Body of pancreas (tissue), 4 donors: ENCODE data around the gene NF1. TPM values are rescaled to one million over a fixed set of nuclear protein-coding genes. Genes with fewer than 3 reads are reported as not detected.

Source experiments
- ATAC-seq: fragments of 150-250 bp; one replicate; pipeline ENCODE4 v1.9.1; 2016
- DNase-seq, 4 donors: peaks; one replicate each; pipeline ENCODE4 v3.0.0-alpha.2; 2019
- H3K27ac ChIP-seq, 4 donors: fragments of 200-600 bp; sonication (generic); 1 replicate in 3 of 4; 2 replicates in 1 of 4; pipeline versions ENCODE4 v1.5.1 to v1.6.1; 2016 to 2019; ENCODE audit warnings: mild to moderate bottlenecking in 1 of 4, mixed read lengths in 1 of 4, moderate library complexity in 1 of 4
- H3K27me3 ChIP-seq, 2 donors: fragments of 200-600 bp; sonication (generic); one replicate each; pipeline ENCODE4 v1.6.0; 2016; ENCODE audit warnings: mild to moderate bottlenecking in 1 of 2
- H3K36me3 ChIP-seq, 2 donors: fragments of 200-600 bp; sonication (generic); replicated peaks in 1 of 2; 2 replicates each; pipeline ENCODE4 v1.5.1; 2016; ENCODE audit warnings: low read depth in 2 of 2; ENCODE audit not compliant: insufficient read depth in 1 of 2
- H3K4me1 ChIP-seq: fragments of 200-600 bp; sonication (generic); one replicate; pipeline ENCODE4 v1.6.0; 2016
- H3K4me3 ChIP-seq, 2 donors: fragments of 200-600 bp; sonication (generic); 1 replicate in 1 of 2; 2 replicates in 1 of 2; pipeline ENCODE4 v1.5.1; 2016 to 2019
- H3K9me3 ChIP-seq, 3 donors: fragments of 200-600 bp; sonication (generic); 1 replicate in 2 of 3; 2 replicates in 1 of 3; pipeline ENCODE4 v1.5.1; 2016
- POLR2A ChIP-seq, 3 donors: fragments of 450-650 bp; IDR thresholded peaks; one replicate each; pipeline ENCODE4 v1.6.1; 2016; ENCODE audit warnings: antibody characterized with exemption in 3 of 3, mild to moderate bottlenecking in 2 of 3
- WGBS, 2 donors: methylation state at CpG; one replicate each; pipeline ENCODE4 v1.1.5; 2017; 5-methylcytosine and 5-hydroxymethylcytosine counted together
- intact Hi-C: fragments of 100-400 bp; cut with DNase I; formaldehyde crosslinking; loops from one replicate; pipeline ENCODE4 v1.15.1; 2023
- total RNA-seq, 2 donors: library from RNA; depleted of rRNA; stranded (reverse); fragments of >200 nt; gene quantifications; one replicate each; pipeline ENCODE4 v1.1.0, GENCODE V29; 2016
- TF ChIP-seq, protein P1 (sequence below), 7 experiments: fragments of 450-650 bp in 4 of 7; fragments of 200-600 bp in 3 of 7; sonication (generic) in 3 of 7; IDR thresholded peaks; one replicate each; pipeline ENCODE4 v1.5.1; 2016 to 2019; ENCODE audit warnings: antibody characterized with exemption in 7 of 7

Gene NF1
- total RNA-seq, 2 donors from 2014 or later = 54.7 to 57.1 TPM

DNA sequence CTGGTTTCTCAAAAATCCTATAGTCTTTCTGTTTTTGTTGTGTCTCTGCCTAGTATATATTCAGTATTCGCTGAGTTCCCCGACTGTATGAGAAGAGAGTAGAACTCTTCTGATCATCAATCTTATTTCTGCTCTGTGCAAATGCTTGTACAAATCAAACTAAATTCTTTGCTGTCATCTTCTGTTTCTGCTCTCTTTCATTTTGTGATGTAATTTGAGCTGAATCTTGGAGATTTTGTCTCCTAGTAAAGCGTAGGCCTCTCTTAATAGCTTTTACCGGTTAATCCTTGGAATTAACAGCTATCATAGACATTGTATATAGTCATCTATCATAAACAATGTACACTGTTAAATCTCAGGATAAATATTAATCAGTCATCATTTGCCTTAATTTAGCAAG, 140.3 kb downstream of the NF1 start:
- Histone ChIP-seq H3K27me3 (no peaks in the 10 kb centered on the region), H3K27ac (no peak overlapping the region), H3K4me1 (no peaks in the 10 kb centered on the region), H3K9me3 (no peaks in the 10 kb centered on the region), H3K36me3 (peaks cover 0 to 12% of the 10 kb centered on the region in 2 donors), H3K4me3 (no peak overlapping the region)
- intact Hi-C loops = no loop called here
- no peak for ATAC-seq
- 93% methylated on average over 4 of the region's 4 CpGs for WGBS, 2 donors
- no peak for DNase-seq
- no peak for TF ChIP-seq POLR2A (IDR thresholded peaks at IDR 0.05)
- TF ChIP-seq, protein P1, sequence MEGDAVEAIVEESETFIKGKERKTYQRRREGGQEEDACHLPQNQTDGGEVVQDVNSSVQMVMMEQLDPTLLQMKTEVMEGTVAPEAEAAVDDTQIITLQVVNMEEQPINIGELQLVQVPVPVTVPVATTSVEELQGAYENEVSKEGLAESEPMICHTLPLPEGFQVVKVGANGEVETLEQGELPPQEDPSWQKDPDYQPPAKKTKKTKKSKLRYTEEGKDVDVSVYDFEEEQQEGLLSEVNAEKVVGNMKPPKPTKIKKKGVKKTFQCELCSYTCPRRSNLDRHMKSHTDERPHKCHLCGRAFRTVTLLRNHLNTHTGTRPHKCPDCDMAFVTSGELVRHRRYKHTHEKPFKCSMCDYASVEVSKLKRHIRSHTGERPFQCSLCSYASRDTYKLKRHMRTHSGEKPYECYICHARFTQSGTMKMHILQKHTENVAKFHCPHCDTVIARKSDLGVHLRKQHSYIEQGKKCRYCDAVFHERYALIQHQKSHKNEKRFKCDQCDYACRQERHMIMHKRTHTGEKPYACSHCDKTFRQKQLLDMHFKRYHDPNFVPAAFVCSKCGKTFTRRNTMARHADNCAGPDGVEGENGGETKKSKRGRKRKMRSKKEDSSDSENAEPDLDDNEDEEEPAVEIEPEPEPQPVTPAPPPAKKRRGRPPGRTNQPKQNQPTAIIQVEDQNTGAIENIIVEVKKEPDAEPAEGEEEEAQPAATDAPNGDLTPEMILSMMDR (IDR thresholded peaks at IDR 0.05) = no peak

DNA sequence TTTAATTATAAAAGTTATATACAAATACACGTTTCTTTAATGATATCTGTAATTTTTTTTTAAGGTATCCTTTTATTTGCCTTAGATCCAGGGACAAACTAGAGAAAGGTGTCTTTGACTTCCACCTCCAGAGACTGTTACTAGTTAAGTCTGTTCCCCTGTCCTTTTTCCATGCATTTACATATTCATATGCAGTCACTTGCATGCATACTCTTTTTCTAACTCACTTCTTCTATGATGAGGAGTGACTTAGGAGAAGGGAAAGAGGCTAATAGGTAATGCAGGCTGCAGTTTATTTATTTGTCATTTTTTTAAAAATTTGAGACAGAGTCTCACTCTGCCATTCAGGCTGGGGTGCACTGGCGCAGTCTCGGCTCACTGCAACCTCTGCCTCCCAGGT, 141.4 kb downstream of the NF1 start:
- DNase-seq = no peak
- ATAC-seq = no peak
- peaks cover 0 to 8% of the 10 kb centered on the region in 2 donors for H3K36me3 ChIP-seq
- 87 to 92% methylated on average over 3 of the region's 3 CpGs for WGBS, 2 donors
- H3K4me1 ChIP-seq = no peaks in the 10 kb centered on the region
- no peaks in the 10 kb centered on the region for H3K9me3 ChIP-seq
- TF ChIP-seq POLR2A (IDR thresholded peaks at IDR 0.05) = no peak
- TF ChIP-seq, protein P1 (IDR thresholded peaks at IDR 0.05) = no peak
- no peaks in the 10 kb centered on the region for H3K27me3 ChIP-seq
- intact Hi-C loops = no loop called here
- H3K27ac ChIP-seq = no peak overlapping the region
- H3K4me3 ChIP-seq = no peak overlapping the region

DNA sequence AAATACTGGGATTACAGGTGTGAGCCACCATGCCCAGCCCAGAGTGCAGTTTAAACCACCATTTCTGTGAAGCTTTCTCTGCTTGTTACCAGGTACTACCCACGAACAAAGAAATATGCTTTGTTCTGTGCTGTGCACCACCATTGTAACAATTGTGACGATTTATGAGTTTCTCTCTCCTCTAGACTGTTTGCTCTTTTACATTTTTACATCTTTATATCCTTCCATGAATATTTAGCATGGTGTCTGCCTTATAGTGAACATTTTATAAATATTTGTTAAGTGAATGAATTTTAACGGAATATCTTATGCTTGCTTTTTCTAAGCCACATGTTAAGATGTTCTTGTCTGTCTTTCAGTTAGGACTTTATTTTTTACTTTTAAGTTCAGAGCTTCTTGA, 141.9 kb downstream of the NF1 start:
- 93 to 94% methylated on average over 3 of the region's 3 CpGs for WGBS, 2 donors
- no peak overlapping the region for H3K27ac ChIP-seq
- H3K4me1 ChIP-seq = no peaks in the 10 kb centered on the region
- no peak overlapping the region for H3K4me3 ChIP-seq
- no peak for ATAC-seq
- TF ChIP-seq, protein P1 (IDR thresholded peaks at IDR 0.05) = no peak
- no peak for TF ChIP-seq POLR2A (IDR thresholded peaks at IDR 0.05)
- H3K27me3 ChIP-seq = no peaks in the 10 kb centered on the region
- no peaks in the 10 kb centered on the region for H3K9me3 ChIP-seq
- H3K36me3 ChIP-seq = peaks cover 0 to 8% of the 10 kb centered on the region in 2 donors
- DNase-seq = no peak
- intact Hi-C loops = no loop called here

DNA sequence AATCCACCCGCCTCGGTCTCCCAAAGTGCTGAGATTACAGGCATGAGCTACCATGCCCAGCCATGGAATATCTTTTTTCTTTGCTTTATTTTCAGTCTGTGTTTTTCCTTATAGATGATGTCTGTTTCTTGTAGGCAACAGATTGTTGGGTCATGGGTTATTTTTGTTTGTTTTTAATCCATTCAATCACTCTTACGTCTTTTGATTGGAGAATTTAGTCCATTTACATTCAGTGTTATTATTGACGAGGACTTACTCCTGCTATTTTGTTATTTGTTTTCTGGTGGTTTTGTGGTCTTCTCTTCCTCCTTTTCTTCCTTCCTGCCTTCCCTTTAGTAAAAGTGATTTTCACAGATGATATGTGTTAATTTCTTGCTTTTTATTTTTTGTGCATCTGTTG, 146.3 kb downstream of the NF1 start:
- no peak for ATAC-seq
- 96 to 97% methylated on average over 4 of the region's 4 CpGs for WGBS, 2 donors

More for the DNA sequence above, 146.3 kb downstream of the NF1 start:
- H3K4me1 ChIP-seq = no peaks in the 10 kb centered on the region
- DNase-seq = no peak
- no peak overlapping the region for H3K27ac ChIP-seq
- intact Hi-C loops = no loop called here
- H3K4me3 ChIP-seq = no peak overlapping the region
- no peak for TF ChIP-seq POLR2A (IDR thresholded peaks at IDR 0.05)
- TF ChIP-seq, protein P1 (IDR thresholded peaks at IDR 0.05) = no peak
- no peaks in the 10 kb centered on the region for H3K27me3 ChIP-seq
- peaks cover 0 to 5% of the 10 kb centered on the region in 2 donors for H3K36me3 ChIP-seq
- no peaks in the 10 kb centered on the region for H3K9me3 ChIP-seq
